Mesenchymal stem cell (in vitro differentiated cells and primary cell): Measurements from ENCODE around the gene BTBD6.
A peak's percentile ranks its signal among the peaks of the same experiment; 100 is the strongest.

ENCODE experiments used
- DNase-seq: peaks from one replicate; pipeline ENCODE4 v3.0.0-alpha.2; 2013
- H2AFZ ChIP-seq: one replicate; pipeline ENCODE4 v1.6.1; 2013; ENCODE audit warnings: low read depth, mild to moderate bottlenecking, control low read depth, inconsistent platforms, low read length, moderate library complexity
- H2AK5ac ChIP-seq: 2 replicates; pipeline ENCODE4 v1.6.1; 2013; ENCODE audit warnings: low read length, moderate library complexity, mild to moderate bottlenecking, inconsistent platforms; ENCODE audit not compliant: severe bottlenecking
- H2BK120ac ChIP-seq: one replicate; pipeline ENCODE4 v1.6.1; 2013; ENCODE audit warnings: low read depth, mild to moderate bottlenecking, inconsistent platforms, low read length, moderate library complexity
- H2BK12ac ChIP-seq, 2 experiments: one replicate each; pipeline ENCODE4 v1.6.1; 2013; ENCODE audit warnings: inconsistent platforms in 2 of 2, low read length in 2 of 2, mild to moderate bottlenecking in 2 of 2, moderate library complexity in 2 of 2, control low read depth in 1 of 2
- H2BK15ac ChIP-seq: one replicate; pipeline ENCODE4 v1.6.1; 2013; ENCODE audit warnings: mild to moderate bottlenecking, low read depth, inconsistent platforms; ENCODE audit not compliant: poor library complexity, severe bottlenecking
- H2BK5ac ChIP-seq: 2 replicates; pipeline ENCODE4 v1.6.1; 2013; ENCODE audit warnings: low read depth, mild to moderate bottlenecking, low read length, control low read depth, inconsistent platforms; ENCODE audit not compliant: poor library complexity, severe bottlenecking
- H3K14ac ChIP-seq, 2 experiments: one replicate each; pipeline ENCODE4 v1.6.1; 2013; ENCODE audit warnings: inconsistent platforms in 2 of 2, low read length in 2 of 2, control low read depth in 1 of 2, mild to moderate bottlenecking in 1 of 2, moderate library complexity in 1 of 2
- H3K18ac ChIP-seq, 2 experiments: one replicate each; pipeline ENCODE4 v1.6.1; 2013; ENCODE audit warnings: inconsistent platforms in 2 of 2, low read length in 2 of 2, control low read depth in 1 of 2, low read depth in 1 of 2, mild to moderate bottlenecking in 1 of 2
- H3K23ac ChIP-seq, 2 experiments: one replicate each; pipeline ENCODE4 v1.6.1; 2013; ENCODE audit warnings: inconsistent platforms in 2 of 2, low read length in 2 of 2, mild to moderate bottlenecking in 2 of 2, moderate library complexity in 2 of 2, control low read depth in 1 of 2
- H3K27ac ChIP-seq: 2 replicates; pipeline ENCODE4 v1.5.1; 2013; ENCODE audit warnings: mild to moderate bottlenecking, moderate library complexity, low read length, control low read depth, inconsistent platforms; ENCODE audit not compliant: poor library complexity, severe bottlenecking
- H3K27me3 ChIP-seq, 2 experiments: 2 replicates each; pipeline versions ENCODE4 v1.6.1 to v1.7.0; 2013; ENCODE audit warnings: low read length in 2 of 2, mild to moderate bottlenecking in 2 of 2, moderate library complexity in 2 of 2, control low read depth in 1 of 2, inconsistent platforms in 1 of 2; ENCODE audit not compliant: control insufficient read depth in 1 of 2, insufficient read depth in 1 of 2
- H3K36me3 ChIP-seq, 2 experiments: 2 replicates each; pipeline versions ENCODE4 v1.6.1 to v1.7.0; 2013; ENCODE audit warnings: low read length in 2 of 2, control low read depth in 1 of 2, inconsistent platforms in 1 of 2, low read depth in 1 of 2, mild to moderate bottlenecking in 1 of 2; ENCODE audit not compliant: insufficient read depth in 2 of 2, control insufficient read depth in 1 of 2
- H3K4ac ChIP-seq, 2 experiments: one replicate each; pipeline ENCODE4 v1.6.1; 2013; ENCODE audit warnings: inconsistent platforms in 2 of 2, low read length in 2 of 2, mild to moderate bottlenecking in 2 of 2, moderate library complexity in 2 of 2, control low read depth in 1 of 2, low read depth in 1 of 2
- H3K4me1 ChIP-seq: 2 replicates; pipeline ENCODE4 v1.6.1; 2013; ENCODE audit warnings: low read depth, low read length, control low read depth; ENCODE audit not compliant: control insufficient read depth, insufficient read depth
- H3K4me2 ChIP-seq: 2 replicates; pipeline ENCODE4 v1.6.1; 2013; ENCODE audit warnings: low read length, mild to moderate bottlenecking, inconsistent platforms; ENCODE audit not compliant: poor library complexity, severe bottlenecking
- H3K4me3 ChIP-seq, 2 experiments: 2 replicates each; pipeline versions ENCODE4 v1.5.1 to v1.7.0; 2013; ENCODE audit warnings: low read length in 2 of 2, mild to moderate bottlenecking in 2 of 2, control low read depth in 1 of 2, low read depth in 1 of 2; ENCODE audit not compliant: insufficient read depth in 1 of 2
- H3K79me1 ChIP-seq: replicated peaks from 2 replicates; pipeline ENCODE4 v1.6.1; 2013; ENCODE audit warnings: mild to moderate bottlenecking, control low read depth, low read length, inconsistent platforms; ENCODE audit not compliant: poor library complexity, severe bottlenecking
- H3K9ac ChIP-seq: 2 replicates; pipeline ENCODE4 v1.7.0; 2013; ENCODE audit warnings: mild to moderate bottlenecking, low read length, moderate library complexity
- H3K9me3 ChIP-seq: 2 replicates; pipeline ENCODE4 v1.7.0; 2013; ENCODE audit warnings: mild to moderate bottlenecking, low read length; ENCODE audit not compliant: control insufficient read depth
- H4K8ac ChIP-seq: one replicate; pipeline ENCODE4 v1.6.1; 2013; ENCODE audit warnings: inconsistent platforms, mild to moderate bottlenecking, low read length, moderate library complexity
- H4K91ac ChIP-seq: one replicate; pipeline ENCODE4 v1.6.1; 2013; ENCODE audit warnings: mild to moderate bottlenecking, low read length, inconsistent platforms
- WGBS: methylation state at CpG from one replicate; pipeline ENCODE4 v1.1.7; 2013; ENCODE audit warnings: mixed read lengths; 5-methylcytosine and 5-hydroxymethylcytosine counted together

Gene BTBD6

DNA sequence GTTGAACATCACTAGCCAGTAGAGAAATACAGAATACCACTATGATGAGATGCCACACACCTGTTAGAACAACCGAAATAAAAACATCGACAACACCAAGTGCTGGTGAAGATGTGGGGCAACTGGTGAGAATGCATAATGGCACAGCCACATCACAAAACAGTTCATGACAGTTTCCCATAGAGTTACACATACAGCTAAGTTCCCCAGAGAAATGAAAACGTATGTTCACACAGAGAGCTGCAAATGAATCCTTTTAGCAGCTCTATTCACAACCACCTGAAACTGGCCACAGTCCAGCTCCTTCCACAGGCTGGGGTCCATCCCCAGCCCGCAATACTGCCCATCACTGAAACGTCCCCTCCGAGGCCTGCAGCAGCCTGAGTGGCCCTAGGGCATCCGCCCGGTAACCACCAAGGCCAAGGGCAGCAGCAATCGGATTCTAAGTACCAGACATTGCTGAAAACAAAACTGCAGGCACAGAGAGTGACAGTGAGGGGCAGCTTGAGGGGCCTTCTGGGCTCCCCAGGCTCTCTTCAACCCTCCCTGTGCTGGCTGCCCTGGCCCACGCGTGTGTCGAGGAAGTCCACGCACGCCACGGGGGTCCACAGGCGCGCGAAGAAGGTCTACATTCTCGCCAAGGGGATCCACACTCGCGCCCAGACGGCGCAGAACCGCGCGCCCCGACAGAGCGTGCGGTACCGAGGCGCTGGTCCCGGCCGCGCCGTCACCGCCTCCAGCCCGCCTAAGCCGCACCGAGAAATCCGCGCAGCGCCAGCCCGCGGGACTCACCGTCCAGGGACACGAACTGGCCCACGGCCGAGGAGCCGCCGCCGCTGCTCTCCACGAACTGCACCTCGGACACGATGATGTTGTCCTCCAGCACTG is 51.6 kb downstream of the BTBD6 start:
- H3K4me2 ChIP-seq = peak overlapping the region; percentile 67
- H2AFZ ChIP-seq = peak overlapping the region; percentile 98
- peak overlapping the region in 1 of 2 experiments; percentile 63 for H2BK12ac ChIP-seq
- peak; percentile 63 for DNase-seq
- peak overlapping the region; percentile 88 for H4K8ac ChIP-seq
- H3K4me3 ChIP-seq = peak overlapping the region; percentile 93 to 99
- H3K23ac ChIP-seq = peak overlapping the region in 1 of 2 experiments; percentile 98
- no peaks in the 10 kb centered on the region for H3K27me3 ChIP-seq
- peak overlapping the region; percentile 96 for H4K91ac ChIP-seq
- H2AK5ac ChIP-seq = no peak overlapping the region
- H3K36me3 ChIP-seq = peaks cover 0 to 4% of the 10 kb centered on the region in 2 experiments
- WGBS = 12% methylated on average over 54 of the region's 54 CpGs
- peaks cover 28% of the 10 kb centered on the region for H3K79me1 ChIP-seq
- H2BK120ac ChIP-seq = peak overlapping the region; percentile 73
- peak overlapping the region; percentile 91 for H3K9ac ChIP-seq
- peak overlapping the region; percentile 89 to 99 for H3K18ac ChIP-seq
- peak overlapping the region; percentile 81 to 94 for H3K4ac ChIP-seq
- H3K14ac ChIP-seq = peak overlapping the region in 1 of 2 experiments; percentile 99
- no peaks in the 10 kb centered on the region for H3K9me3 ChIP-seq
- peaks cover 16% of the 10 kb centered on the region for H3K4me1 ChIP-seq
- H3K27ac ChIP-seq = no peak overlapping the region
- H2BK5ac ChIP-seq = peak overlapping the region; percentile 51
- no peak overlapping the region for H2BK15ac ChIP-seq
